Hepatic stellate cell (primary cell): ENCODE results near the gene TMEM109.

Source experiments
- DNase-seq: peaks from one replicate; pipeline ENCODE4 v3.0.0; 2011; ENCODE audit warnings: low spot score

Gene TMEM109

GRCh38 chr11:60942970-60943565 is 29.1 kb downstream of the TMEM109 start:
- no peak for DNase-seq

GRCh38 chr11:60944490-60945294 is 30.7 kb downstream of the TMEM109 start:
- no peak for DNase-seq

GRCh38 chr11:60945295-60945667 is 31.3 kb downstream of the TMEM109 start:
- no peak for DNase-seq

GRCh38 chr11:60946601-60947264 is 32.8 kb downstream of the TMEM109 start:
- DNase-seq = no peak

GRCh38 chr11:60947700-60948099 is 33.7 kb downstream of the TMEM109 start:
- no peak for DNase-seq

- DNase-seq = no peak
Observed at GRCh38 chr11:60948250-60948649, 34.3 kb downstream of the TMEM109 start.

GRCh38 chr11:60950024-60950423 is 36.1 kb downstream of the TMEM109 start:
- no peak for DNase-seq

- no peak for DNase-seq
Observed at GRCh38 chr11:60950933-60951605, 37.1 kb downstream of the TMEM109 start.

- peak; percentile 35 for DNase-seq
Observed at GRCh38 chr11:60951606-60951903, 37.6 kb downstream of the TMEM109 start.

- DNase-seq = peak; percentile 78
Observed at GRCh38 chr11:60951904-60952741, 38.2 kb downstream of the TMEM109 start, which contains the start of gene SLC15A3. TSS of gene SLC15A3 (minus strand) at chr11:60952176. CDS start at chr11:60951551, 625 bp downstream.

GRCh38 chr11:60952742-60953170 is 38.8 kb downstream of the TMEM109 start:
- no peak for DNase-seq

GRCh38 chr11:60953781-60954180 is 39.8 kb downstream of the TMEM109 start:
- no peak for DNase-seq

- no peak for DNase-seq
Observed at GRCh38 chr11:60954421-60954820, 40.5 kb downstream of the TMEM109 start.

- no peak for DNase-seq
Observed at GRCh38 chr11:60955571-60955970, 41.6 kb downstream of the TMEM109 start.

- DNase-seq = peak; percentile 58
Observed at GRCh38 chr11:60957188-60957587, 43.2 kb downstream of the TMEM109 start.

GRCh38 chr11:60959431-60959830 is 45.5 kb downstream of the TMEM109 start:
- no peak for DNase-seq

GRCh38 chr11:60960405-60960804 is 46.4 kb downstream of the TMEM109 start:
- no peak for DNase-seq

GRCh38 chr11:60964801-60965200 is 50.8 kb downstream of the TMEM109 start:
- no peak for DNase-seq

- DNase-seq = no peak
Observed at GRCh38 chr11:60966890-60967289, 52.9 kb downstream of the TMEM109 start.

GRCh38 chr11:60968223-60968622 is 54.3 kb downstream of the TMEM109 start:
- DNase-seq = no peak

- peak; percentile 40 for DNase-seq
Observed at GRCh38 chr11:60970369-60970774, 56.4 kb downstream of the TMEM109 start.

- no peak for DNase-seq
Observed at GRCh38 chr11:60970890-60971289, 56.9 kb downstream of the TMEM109 start.
